ENCODE results near the gene MIDN.
A peak's percentile ranks its signal among the peaks of the same experiment; 100 is the strongest.

Gene MIDN

DNA sequence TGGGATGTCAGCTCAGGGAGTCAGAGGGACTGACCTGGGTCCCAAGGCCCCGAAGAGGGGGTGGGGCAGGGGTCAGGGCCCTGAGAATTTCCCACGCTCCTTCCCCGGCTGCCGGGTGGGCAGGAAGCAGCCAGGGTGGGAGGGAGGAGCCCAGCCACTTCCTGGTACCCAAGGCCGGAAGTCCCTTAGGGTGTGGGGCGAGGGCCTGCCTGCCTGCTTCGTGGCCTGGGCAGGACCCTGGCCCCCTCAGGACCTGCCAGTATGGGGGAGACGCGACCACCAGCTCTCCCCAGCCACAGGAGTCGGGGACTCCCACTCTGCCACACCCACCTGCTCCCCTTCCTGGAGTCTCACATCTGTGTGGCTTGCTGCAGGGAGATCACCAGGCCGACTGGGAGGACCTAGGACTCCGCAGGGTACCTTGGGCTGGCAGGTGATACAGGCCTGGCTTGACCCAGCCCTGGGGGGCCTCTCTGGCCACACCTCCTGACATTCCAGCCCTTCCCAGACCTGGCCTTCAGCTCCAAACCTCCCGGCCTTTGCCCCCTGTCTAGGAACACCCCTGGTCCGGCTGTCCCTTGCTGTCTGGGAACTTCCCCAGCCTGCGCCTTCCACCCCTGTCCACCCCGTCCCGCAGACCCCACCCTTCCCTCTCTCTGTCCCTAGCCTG is 11.0 kb downstream of the MIDN start:
- peak; percentile 75 for DNase-seq

GRCh38 chr19:1259876-1260748 is 11.7 kb downstream of the MIDN start:
- DNase-seq: no peak

DNA sequence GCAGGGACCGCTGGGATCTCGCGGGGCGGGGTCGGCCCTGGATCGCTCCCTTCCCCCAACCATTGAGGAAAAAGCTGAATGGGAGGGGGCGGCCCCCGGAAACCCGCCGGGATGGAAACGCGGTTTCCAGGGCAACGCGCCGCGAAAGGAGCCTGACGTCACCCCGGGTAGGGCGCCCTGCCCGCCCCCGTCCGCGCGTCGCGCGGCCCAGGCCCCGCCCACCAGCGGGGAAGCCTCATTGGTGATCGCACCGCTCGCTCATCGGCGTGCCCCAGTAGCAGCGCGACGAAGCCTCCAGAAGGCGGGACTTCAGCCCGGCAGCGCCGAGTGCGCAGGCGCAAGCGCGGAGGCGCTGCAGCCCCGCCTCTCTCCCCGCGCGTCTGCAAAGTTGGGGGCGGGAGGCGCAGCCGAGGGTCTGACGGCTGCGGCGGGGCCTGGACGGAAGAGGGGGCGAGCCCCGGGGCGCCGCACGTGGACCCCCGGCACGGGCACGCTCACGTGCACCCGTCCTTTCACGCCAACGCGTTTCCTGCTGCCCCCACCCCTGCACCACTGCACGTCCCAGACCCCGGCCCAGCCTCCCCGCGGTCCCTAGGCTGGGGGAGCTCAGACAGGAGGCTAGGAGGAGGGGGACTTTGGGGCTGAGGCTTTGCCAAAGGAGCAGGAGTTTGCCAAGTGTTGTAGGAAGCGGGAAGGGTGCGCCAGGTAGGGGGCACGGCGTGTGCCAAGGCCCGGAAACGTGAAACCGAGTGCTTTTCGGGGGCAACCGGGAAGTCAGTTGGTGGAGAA is 12.6 kb downstream of the MIDN start:
- DNase-seq: peak; percentile 98

DNA sequence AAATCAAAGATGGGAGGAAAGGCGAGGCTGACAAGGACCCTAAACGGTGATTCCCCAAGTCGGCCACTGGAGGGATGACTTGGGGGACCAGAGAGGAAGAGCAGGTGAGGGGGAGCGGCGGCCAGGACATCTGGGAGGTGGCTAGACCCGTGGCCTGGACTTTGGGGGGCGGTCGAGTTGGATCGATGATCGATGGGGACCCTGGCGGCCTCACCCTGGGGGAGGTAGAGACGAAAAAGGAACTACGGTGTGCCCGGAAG is 13.1 kb downstream of the MIDN start:
- DNase-seq: no peak

DNA sequence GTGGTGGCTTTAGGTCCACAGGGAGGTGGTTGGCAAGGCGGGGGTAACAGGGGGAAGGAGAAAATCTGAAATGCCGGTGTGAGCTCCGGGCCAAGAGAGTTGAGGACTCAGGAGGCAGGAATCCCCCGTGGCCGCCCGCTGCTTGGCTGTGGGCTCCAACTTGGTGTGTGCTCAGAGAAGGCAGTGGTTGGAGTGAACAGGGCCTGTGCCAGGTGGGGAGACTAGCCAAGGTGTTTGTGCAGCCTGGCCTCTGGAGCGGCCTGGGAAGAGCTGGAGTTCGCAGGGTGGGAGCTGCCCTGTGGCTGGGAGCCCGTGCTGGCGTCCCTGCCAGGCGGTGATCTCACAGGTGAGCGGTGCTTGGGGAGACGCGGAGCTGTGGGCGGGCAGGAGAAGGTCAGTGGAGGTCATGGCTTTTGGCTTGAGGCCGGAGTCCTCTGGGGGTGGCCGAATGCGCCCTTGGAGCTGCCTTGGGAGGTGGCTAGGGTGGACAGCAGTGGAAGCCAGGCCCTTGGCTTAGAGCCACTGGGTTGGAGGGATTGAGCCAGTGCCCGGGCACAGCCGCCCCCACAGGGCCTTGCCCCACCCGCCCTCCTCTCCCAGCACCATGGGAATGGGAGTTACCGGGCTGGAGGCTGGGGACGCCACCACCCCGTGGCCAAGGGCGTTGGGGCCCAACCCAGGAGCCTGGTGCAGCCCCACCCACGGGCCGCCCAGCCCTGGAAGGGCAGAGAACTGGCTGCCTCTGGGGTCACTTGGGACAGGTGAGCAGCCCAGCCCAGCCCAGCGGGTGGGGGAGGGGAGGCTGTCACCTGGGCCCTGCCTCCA is 13.6 kb downstream of the MIDN start:
- peak; percentile 78 for DNase-seq

DNA sequence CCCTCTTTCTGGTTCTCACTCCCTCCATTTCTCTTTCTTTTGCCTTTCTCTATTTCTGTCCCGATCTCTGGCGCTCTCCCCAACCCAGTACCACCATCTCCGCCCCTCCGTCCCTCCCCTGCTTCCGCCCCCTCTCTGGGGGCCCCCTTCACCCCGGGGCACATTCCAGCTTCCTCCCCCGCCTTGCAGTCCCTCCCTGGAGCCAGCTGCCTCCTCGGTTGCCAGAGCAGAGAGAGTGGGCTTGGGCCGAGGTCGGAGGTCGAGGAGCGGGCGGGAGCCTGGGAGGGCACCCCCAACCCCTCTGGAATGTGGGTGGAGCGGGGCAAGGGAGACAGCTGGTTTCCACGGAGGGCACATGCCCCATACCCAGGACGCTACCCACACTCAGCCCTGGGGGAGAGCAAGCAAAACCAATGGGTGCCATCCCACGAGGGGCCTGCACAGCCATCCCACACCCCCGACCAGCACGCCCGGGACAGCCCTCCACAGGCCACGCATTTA is 14.3 kb downstream of the MIDN start:
- DNase-seq: no peak

- DNase-seq: no peak
Measured at GRCh38 chr19:1263188-1263587, 14.8 kb downstream of the MIDN start.

- peak; percentile 81 for DNase-seq
Measured at GRCh38 chr19:1264801-1265614, 16.6 kb downstream of the MIDN start.

- DNase-seq: peak; percentile 72
Measured at GRCh38 chr19:1265615-1266128, 17.3 kb downstream of the MIDN start.

DNA sequence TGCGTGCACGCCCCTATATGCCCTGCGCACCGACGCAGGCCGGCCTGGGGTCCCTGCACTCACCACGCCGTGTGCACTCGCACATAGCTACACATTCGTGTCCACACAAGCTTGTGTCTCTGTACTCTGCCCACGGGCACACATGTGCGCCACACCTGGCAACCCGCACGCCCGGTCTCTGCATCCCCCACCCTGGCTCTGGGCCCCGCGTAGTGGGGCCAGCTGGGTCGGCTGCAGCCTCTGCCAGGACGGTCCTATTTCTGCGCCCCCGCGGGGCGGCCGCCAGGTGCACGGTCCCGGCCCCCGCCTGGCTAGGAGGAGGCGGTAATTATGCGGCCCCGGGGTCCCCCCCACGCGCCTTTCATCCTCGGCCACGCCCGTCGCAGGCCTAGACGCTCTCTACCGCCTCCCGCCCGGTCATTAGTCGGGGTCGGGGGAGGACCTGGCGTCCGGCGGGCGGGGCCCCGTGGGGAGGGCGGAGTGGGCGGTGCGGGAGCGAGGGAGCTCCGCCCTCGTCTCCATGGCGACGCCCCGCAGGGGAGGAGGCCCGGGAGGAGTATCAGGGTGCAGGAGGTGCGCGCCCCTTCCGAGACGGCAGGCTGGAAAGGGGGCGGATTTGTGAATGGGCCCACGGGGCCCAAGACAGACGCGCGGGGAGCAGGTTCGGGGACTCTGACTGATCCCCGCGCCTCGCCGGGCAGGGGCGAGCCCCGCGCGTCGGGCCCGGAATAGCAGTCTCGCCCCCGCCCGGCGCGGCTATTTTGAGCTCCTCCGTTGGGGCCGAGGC is 17.9 kb downstream of the MIDN start:
- peak; percentile 83 for DNase-seq

GRCh38 chr19:1266916-1267476 is 18.6 kb downstream of the MIDN start:
- peak; percentile 84 for DNase-seq

DNA sequence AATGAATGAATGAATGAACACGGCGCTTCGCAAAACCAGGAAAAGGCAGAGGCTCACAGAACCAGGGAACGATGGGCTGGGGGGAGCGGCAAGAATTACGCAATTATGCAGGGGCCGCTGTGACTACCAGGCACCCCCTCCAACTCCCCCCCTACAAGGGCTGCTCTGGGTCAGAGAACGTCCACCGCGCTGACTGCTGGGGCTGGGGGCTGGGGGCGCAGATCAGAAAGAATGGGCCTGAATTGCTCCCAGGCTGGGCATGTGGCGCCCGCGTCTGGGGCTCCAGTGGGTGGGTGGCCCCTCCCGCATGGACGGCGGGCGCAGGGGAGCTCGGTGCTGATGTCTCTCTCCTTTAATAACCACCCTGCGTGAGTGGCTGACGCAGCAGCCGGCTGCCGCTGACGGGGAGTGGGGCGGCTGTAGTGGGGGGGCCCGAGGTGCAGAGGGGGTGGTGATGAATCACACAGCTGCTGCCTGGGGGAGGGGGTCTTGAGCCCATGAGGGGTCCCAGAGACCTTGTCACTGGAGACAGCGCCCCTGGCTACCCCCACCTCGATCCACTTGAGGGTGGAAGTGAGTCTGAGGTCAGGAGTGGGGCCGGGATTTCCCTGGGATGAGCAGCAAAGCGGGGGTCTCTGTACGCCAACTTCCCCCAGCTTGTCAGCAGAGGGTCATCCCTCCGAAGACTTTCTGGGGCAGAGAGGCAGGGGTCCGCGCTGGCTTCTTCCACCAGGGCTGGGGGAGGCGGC is 19.3 kb downstream of the MIDN start:
- no peak for DNase-seq

DNA sequence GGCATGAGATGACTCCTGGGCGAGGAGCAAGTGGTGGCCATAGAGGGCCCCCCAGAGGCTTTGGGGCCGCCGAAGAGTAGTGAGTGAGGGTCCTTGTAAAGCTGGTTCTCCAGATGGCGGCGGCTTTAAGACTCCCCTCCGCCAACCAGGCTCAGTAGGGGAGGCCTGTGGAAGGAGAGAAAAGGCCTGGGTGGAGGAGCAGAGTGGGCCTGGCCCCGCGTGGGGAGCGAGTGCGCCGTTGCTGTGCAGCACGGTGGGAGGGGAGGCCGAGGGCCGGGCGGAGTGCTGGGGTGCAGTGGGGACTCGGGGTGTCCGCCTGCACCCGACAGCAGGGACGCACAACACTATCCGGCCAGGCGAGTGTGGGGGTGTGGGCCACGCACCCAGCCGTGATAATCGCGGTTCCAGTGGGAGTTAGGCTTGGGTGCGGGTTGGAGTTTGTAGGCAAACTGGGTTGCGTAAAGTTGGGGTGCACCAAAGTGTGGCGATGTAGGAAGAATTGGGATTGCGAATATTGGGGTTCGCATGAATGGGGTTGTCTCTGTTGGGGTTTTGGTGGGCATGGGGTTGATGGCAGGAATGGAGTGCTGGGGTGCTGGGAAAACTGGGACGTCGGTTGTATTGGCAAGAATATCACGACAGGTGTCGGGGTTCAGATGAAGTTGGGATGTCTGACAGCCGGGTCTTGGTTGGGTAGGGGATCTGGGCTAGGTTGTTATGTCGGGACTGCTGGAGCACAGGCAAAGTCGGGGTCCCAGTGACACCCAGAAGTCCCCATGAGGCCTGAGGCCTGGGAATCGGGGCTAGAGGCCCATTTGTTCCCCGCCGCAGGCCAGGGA is 20.1 kb downstream of the MIDN start:
- no peak for DNase-seq

DNA sequence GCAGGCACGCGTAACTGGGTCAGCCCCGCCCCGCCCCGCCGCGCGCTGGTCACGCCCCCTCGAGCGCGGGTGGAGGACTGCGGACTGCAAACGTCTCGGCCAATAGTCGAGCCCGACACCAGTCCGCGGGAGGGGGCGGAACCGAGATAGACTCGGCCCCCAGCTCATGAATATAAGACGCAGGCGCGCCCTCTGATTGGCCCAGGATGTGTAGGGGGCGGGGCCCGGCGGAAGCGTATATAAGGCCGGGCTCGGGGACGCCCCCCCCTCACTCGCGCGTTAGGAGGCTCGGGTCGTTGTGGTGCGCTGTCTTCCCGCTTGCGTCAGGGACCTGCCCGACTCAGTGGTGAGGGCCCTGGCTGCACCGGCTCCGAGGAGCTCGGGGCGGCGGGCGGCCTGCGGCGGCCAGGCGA is 20.7 kb downstream of the MIDN start, which contains the start of gene CIRBP:
TSS of gene CIRBP (plus strand) at position 268 of the 413 bp plus-strand sequence. CDS start 1,602 bp downstream, outside the sequence.
- peak; percentile 99 for DNase-seq

DNA sequence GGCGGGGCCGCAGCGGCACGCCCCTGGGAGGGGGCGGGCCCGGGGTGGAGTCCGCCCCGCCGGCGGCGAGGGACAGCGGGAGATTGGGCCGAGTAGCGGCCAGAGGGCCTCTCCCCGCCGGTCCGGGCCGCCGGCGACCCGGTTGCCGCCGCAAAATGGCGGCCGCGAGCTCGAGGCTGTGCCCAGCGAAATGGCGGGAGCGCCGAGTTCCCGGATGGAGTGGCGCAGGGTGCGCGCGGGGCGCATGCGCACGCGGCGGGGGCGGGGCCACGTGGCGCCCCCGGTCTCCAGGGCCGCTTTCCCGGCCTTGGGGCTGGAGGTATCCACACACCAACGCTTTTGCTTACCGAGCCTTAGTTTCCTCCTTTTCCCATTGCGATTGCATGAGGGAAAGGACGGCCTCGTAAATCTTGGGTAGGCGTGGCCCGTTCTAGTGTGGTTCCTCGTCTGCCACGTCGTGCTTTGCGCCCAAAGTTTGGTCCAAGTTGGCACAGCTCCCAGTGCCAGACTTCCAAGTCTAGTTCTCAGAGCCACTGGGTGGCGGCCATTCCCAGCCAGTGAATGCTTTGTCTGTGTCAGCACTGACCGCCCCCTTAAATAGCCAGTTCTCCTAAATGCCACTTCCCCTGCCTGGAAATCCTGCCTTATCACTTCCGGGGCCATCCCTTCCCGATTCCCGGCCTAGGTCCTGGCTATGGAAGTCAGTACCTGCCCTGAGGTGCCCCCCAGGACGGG is 21.3 kb downstream of the MIDN start:
- DNase-seq: peak; percentile 92

GRCh38 chr19:1270213-1270853 is 21.9 kb downstream of the MIDN start:
- DNase-seq: no peak
